Measurements from ENCODE around the gene FNDC3B.

FNDC3B gene

GRCh38 chr3:172085557-172085895, 46.1 kb downstream of the FNDC3B start:
- Histone ChIP-seq H3K27me3 (no peaks in the 10 kb centered on the region), H3K36me3 (peaks cover 10% of the 10 kb centered on the region), H3K4me1 (ENCODE audit: control insufficient read depth in 1 of 2, insufficient read depth in 1 of 2, low read depth in 1 of 2, low read length in 1 of 2) (peaks cover 17 to 25% of the 10 kb centered on the region in 2 experiments), H3K27ac (no peak overlapping the region), H3K9me3 (no peaks in the 10 kb centered on the region), H3K4me3 (ENCODE audit: low read depth in 1 of 2, low read length in 1 of 2) (no peak overlapping the region)
- no peak for TF ChIP-seq CTCF (IDR thresholded peaks at IDR 0.05)

- Histone ChIP-seq H3K36me3 (peaks cover 10% of the 10 kb centered on the region), H3K4me1 (ENCODE audit: control insufficient read depth in 1 of 2, insufficient read depth in 1 of 2, low read depth in 1 of 2, low read length in 1 of 2) (peaks cover 17 to 30% of the 10 kb centered on the region in 2 experiments), H3K4me3 (ENCODE audit: low read depth in 1 of 2, low read length in 1 of 2) (no peak overlapping the region), H3K27ac (no peak overlapping the region), H3K27me3 (no peaks in the 10 kb centered on the region), H3K9me3 (no peaks in the 10 kb centered on the region)
- no peak for TF ChIP-seq CTCF (IDR thresholded peaks at IDR 0.05)
Measured at GRCh38 chr3:172086071-172086470, 46.7 kb downstream of the FNDC3B start.

GRCh38 chr3:172087198-172087597, 47.8 kb downstream of the FNDC3B start:
- H3K4me3 ChIP-seq (ENCODE audit: low read depth in 1 of 2, low read length in 1 of 2): no peak overlapping the region
- H3K9me3 ChIP-seq: no peaks in the 10 kb centered on the region
- H3K27ac ChIP-seq: peak overlapping the region; percentile 54
- TF ChIP-seq CTCF (IDR thresholded peaks at IDR 0.05): no peak
- H3K36me3 ChIP-seq: peaks cover 10% of the 10 kb centered on the region
- H3K4me1 ChIP-seq (ENCODE audit: control insufficient read depth in 1 of 2, insufficient read depth in 1 of 2, low read depth in 1 of 2, low read length in 1 of 2): peaks cover 17 to 31% of the 10 kb centered on the region in 2 experiments
- H3K27me3 ChIP-seq: no peaks in the 10 kb centered on the region

GRCh38 chr3:172087602-172088580, 48.5 kb downstream of the FNDC3B start:
- Histone ChIP-seq H3K36me3 (peaks cover 5% of the 10 kb centered on the region), H3K27ac (peak overlapping the region; percentile 54), H3K4me3 (ENCODE audit: low read depth in 1 of 2, low read length in 1 of 2) (no peak overlapping the region), H3K27me3 (no peaks in the 10 kb centered on the region), H3K9me3 (no peaks in the 10 kb centered on the region), H3K4me1 (ENCODE audit: control insufficient read depth in 1 of 2, insufficient read depth in 1 of 2, low read depth in 1 of 2, low read length in 1 of 2) (peaks cover 17 to 31% of the 10 kb centered on the region in 2 experiments)
- TF ChIP-seq CTCF (IDR thresholded peaks at IDR 0.05): no peak

- no peak for TF ChIP-seq CTCF (IDR thresholded peaks at IDR 0.05)
- H3K9me3 ChIP-seq: no peaks in the 10 kb centered on the region
- H3K36me3 ChIP-seq: no peaks in the 10 kb centered on the region
- H3K27me3 ChIP-seq: no peaks in the 10 kb centered on the region
- H3K4me3 ChIP-seq (ENCODE audit: low read depth in 1 of 2, low read length in 1 of 2): no peak overlapping the region
- no peak overlapping the region for H3K27ac ChIP-seq
- H3K4me1 ChIP-seq (ENCODE audit: control insufficient read depth in 1 of 2, insufficient read depth in 1 of 2, low read depth in 1 of 2, low read length in 1 of 2): peaks cover 17 to 31% of the 10 kb centered on the region in 2 experiments
Measured at GRCh38 chr3:172089250-172089649, 49.9 kb downstream of the FNDC3B start.
